OCI-LY7 (cell line): Measurements from ENCODE around the gene CFAP77. TPM values are rescaled to one million over a fixed set of nuclear protein-coding genes. Genes with fewer than 3 reads are reported as not detected.

Source experiments
- BruUV-seq: library from RNA; stranded (reverse); fragments of 400-500 nt; replicated peaks from 2 replicates; lab custom pipeline; 2021; lab: Mats Ljungman, UMichigan
- CTCF ChIA-PET: fragments of 300-600 bp; sonication (Branson Sonifier 250); formaldehyde crosslinking; loops from one replicate; lab custom pipeline; 2022; ENCODE audit warnings: antibody characterized with exemption; ENCODE audit not compliant: unreplicated experiment; lab: Charles Lee
- POLR2A ChIA-PET: fragments of 300-600 bp; sonication (Branson Sonifier 250); formaldehyde crosslinking; loops from one replicate; lab custom pipeline; 2022; ENCODE audit warnings: antibody characterized with exemption; lab: Charles Lee
- DNase-seq: peaks from one replicate; pipeline ENCODE4 v3.0.0-alpha.2; 2015; ENCODE audit warnings: low spot score
- H2AFZ ChIP-seq: fragments of 200-600 bp; sonication (generic), shearing (Covaris generic); 2 replicates; pipeline ENCODE4 v1.6.1; 2014; ENCODE audit warnings: mild to moderate bottlenecking, antibody characterized with exemption, low read length, moderate library complexity
- H3K27ac ChIP-seq: fragments of 200-600 bp; sonication (generic); 2 replicates; pipeline ENCODE4 v1.5.1; 2014; ENCODE audit warnings: mixed run types, low read depth, mild to moderate bottlenecking, moderate library complexity, low read length, inconsistent platforms; ENCODE audit not compliant: poor library complexity, severe bottlenecking
- H3K36me3 ChIP-seq: fragments of 200-600 bp; sonication (generic); 2 replicates; pipeline ENCODE4 v1.6.1; 2014; ENCODE audit warnings: mild to moderate bottlenecking, antibody characterized with exemption, low read length, moderate library complexity, mixed read lengths; ENCODE audit not compliant: insufficient read depth
- H3K4me1 ChIP-seq: fragments of 200-600 bp; sonication (generic); 2 replicates; pipeline ENCODE4 v1.5.1; 2014; ENCODE audit warnings: mild to moderate bottlenecking, low read length; ENCODE audit not compliant: insufficient read depth, poor library complexity, severe bottlenecking
- H3K4me2 ChIP-seq: fragments of 200-600 bp; sonication (generic); 2 replicates; pipeline ENCODE4 v1.6.1; 2014; ENCODE audit warnings: mild to moderate bottlenecking, low read length
- H3K4me3 ChIP-seq: fragments of 200-600 bp; sonication (generic); 2 replicates; pipeline ENCODE4 v1.5.1; 2014; ENCODE audit warnings: mild to moderate bottlenecking, low read depth, low read length; ENCODE audit not compliant: poor library complexity, severe bottlenecking
- H3K79me2 ChIP-seq: fragments of 200-600 bp; sonication (generic); 2 replicates; pipeline ENCODE4 v1.6.1; 2016; ENCODE audit warnings: low read depth, mild to moderate bottlenecking, low read length, moderate library complexity, mixed read lengths; ENCODE audit not compliant: insufficient read depth
- H3K9me2 ChIP-seq: fragments of 200-600 bp; sonication (generic); 2 replicates; pipeline ENCODE4 v1.6.1; 2016; ENCODE audit warnings: mild to moderate bottlenecking, low read length, mixed read lengths; ENCODE audit not compliant: insufficient read depth
- H3K9me3 ChIP-seq: fragments of 200-600 bp; sonication (generic); 2 replicates; pipeline ENCODE4 v1.6.1; 2014; ENCODE audit warnings: mild to moderate bottlenecking, mixed run types, low read length, mixed read lengths
- H4K20me1 ChIP-seq: fragments of 200-600 bp; sonication (generic); 2 replicates; pipeline ENCODE4 v1.6.1; 2014; ENCODE audit warnings: mild to moderate bottlenecking, antibody characterized with exemption, low read length, moderate library complexity, mixed read lengths; ENCODE audit not compliant: insufficient read depth
- EZH2phosphoT487 ChIP-seq: fragments of 200-600 bp; sonication (generic); IDR thresholded peaks from 2 replicates; pipeline ENCODE4 v1.6.1; 2018; ENCODE audit warnings: low read depth, borderline replicate concordance, mild to moderate bottlenecking, mixed run types, antibody characterized with exemption, low read length, moderate library complexity, mixed read lengths
- intact Hi-C: fragments of 100-400 bp; cut with micrococcal nuclease; formaldehyde crosslinking; loops from one replicate; pipeline ENCODE4 v1.10.0; 2022; ENCODE audit not compliant: unreplicated experiment
- total RNA-seq, 2 experiments: library from RNA; depleted of rRNA in 1 of 2; stranded (reverse); fragments of >200 nt in 1 of 2; shearing (Covaris generic) in 1 of 2; gene quantifications; 2 replicates each; pipeline ENCODE4 v1.2.3, GENCODE V29; 2014 to 2022
- TF ChIP-seq, protein P1 (sequence below): fragments of 200-600 bp; sonication (generic); conservative IDR thresholded peaks from 2 replicates; pipeline ENCODE4 v1.5.1; 2014; ENCODE audit warnings: mild to moderate bottlenecking, antibody characterized with exemption, low read length, moderate library complexity, mixed read lengths

Gene CFAP77
- total RNA-seq, 2 experiments from 2014 or later, result not detected

- H3K27ac ChIP-seq, result no peak overlapping the region
- H3K79me2 ChIP-seq, result peaks cover under 1% of the 10 kb centered on the region; the same call in 1 of the 2 replicates
- H2AFZ ChIP-seq, result peak overlapping the region; percentile 52; the same call in 1 of the 2 replicates
- peak overlapping the region; percentile 63 for H3K4me3 ChIP-seq
- intact Hi-C loops, result loop anchor here (1.0 kb wide), 3 partner anchors 96 to 389 kb away; no protein-coding TSS in a partner anchor
- CTCF ChIA-PET, result no interaction called here
- POLR2A ChIA-PET, result no interaction called here
- no TSS peak for BruUV-seq
- H3K36me3 ChIP-seq, result no peaks in the 10 kb centered on the region
- peaks cover 35% of the 10 kb centered on the region for H3K4me1 ChIP-seq
- H4K20me1 ChIP-seq, result 0 out of 2 replicates have a peak, but pooled peaks cover under 1% of the 10 kb centered on the region
- H3K9me3 ChIP-seq, result no peaks in the 10 kb centered on the region
- peak; percentile 85 for DNase-seq
- peak overlapping the region; percentile 76 for H3K4me2 ChIP-seq
- H3K9me2 ChIP-seq, result no peaks in the 10 kb centered on the region
- TF ChIP-seq, protein P1, sequence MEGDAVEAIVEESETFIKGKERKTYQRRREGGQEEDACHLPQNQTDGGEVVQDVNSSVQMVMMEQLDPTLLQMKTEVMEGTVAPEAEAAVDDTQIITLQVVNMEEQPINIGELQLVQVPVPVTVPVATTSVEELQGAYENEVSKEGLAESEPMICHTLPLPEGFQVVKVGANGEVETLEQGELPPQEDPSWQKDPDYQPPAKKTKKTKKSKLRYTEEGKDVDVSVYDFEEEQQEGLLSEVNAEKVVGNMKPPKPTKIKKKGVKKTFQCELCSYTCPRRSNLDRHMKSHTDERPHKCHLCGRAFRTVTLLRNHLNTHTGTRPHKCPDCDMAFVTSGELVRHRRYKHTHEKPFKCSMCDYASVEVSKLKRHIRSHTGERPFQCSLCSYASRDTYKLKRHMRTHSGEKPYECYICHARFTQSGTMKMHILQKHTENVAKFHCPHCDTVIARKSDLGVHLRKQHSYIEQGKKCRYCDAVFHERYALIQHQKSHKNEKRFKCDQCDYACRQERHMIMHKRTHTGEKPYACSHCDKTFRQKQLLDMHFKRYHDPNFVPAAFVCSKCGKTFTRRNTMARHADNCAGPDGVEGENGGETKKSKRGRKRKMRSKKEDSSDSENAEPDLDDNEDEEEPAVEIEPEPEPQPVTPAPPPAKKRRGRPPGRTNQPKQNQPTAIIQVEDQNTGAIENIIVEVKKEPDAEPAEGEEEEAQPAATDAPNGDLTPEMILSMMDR, result peak; percentile 94
- no peak for TF ChIP-seq EZH2phosphoT487
These were observed 1.1 kb downstream of the CFAP77 start for GRCh38 chr9:132411091-132411508.

DNA sequence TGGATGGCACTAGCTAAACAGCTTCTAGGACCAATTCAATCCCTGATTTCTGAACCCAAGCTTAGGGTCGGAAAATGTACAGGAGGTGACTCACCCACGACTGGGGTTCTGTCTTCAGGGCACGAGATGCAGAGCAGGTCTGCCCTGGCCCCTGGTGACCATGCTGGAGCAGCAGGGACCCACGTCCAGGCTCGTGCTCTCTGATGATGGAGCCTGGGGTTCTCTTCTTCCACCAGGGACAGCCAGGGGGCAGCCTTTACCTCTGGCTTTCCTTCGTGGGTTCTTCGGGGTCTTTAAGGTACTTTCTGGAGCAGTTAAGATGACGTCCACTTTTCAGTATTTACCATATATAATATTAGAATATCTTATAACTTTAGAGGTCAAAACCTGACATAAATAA, 2.1 kb downstream of the CFAP77 start:
- peaks cover 31% of the 10 kb centered on the region for H3K4me1 ChIP-seq
- BruUV-seq, result no TSS peak
- H3K27ac ChIP-seq, result no peak overlapping the region
- ChIA-PET CTCF (interaction anchor here (0.5 to 1.0 kb wide), 2 partner anchors 105 to 156 kb away, joined by 3 to 4 read pairs; no protein-coding TSS in a partner anchor), POLR2A (interaction anchor here (0.5 to 0.6 kb wide), 2 partner anchors 26 to 376 kb away, joined by 3 to 10 read pairs; no protein-coding TSS in a partner anchor)
- peak; percentile 27 for DNase-seq
- no peaks in the 10 kb centered on the region for H3K36me3 ChIP-seq
- no peaks in the 10 kb centered on the region for H3K9me3 ChIP-seq
- no peak overlapping the region for H3K4me3 ChIP-seq
- H2AFZ ChIP-seq, result no peak overlapping the region
- H3K4me2 ChIP-seq, result no peak overlapping the region; the same call in 1 of the 2 replicates
- TF ChIP-seq EZH2phosphoT487, result no peak
- TF ChIP-seq, protein P1, result peak; percentile 78
- H3K79me2 ChIP-seq, result no peaks in the 10 kb centered on the region
- H4K20me1 ChIP-seq, result no peaks in the 10 kb centered on the region
- intact Hi-C loops, result no loop called here
- no peaks in the 10 kb centered on the region for H3K9me2 ChIP-seq

DNA sequence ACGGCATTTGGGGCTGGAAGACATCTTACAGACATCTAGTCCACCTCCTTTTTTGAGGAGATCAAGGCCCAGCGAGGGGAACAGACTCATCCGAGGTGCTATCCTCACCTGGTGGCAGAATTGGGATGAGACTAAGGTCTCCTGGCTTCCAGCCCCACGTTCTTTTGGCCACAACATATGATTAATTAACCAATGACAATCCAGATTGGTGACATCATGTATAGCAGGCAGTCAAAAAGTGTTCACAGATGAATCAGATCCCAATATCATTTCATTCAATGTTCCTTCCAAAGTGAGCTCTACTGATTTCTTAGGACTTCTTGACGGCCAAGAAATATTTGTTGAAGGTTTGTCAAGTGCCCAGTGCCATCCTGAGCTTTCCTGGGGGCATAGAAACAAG, 3.9 kb downstream of the CFAP77 start:
- BruUV-seq, result no TSS peak
- H3K4me1 ChIP-seq, result peaks cover 23% of the 10 kb centered on the region
- no peak overlapping the region for H3K4me3 ChIP-seq
- no peaks in the 10 kb centered on the region for H3K79me2 ChIP-seq
- intact Hi-C loops, result no loop called here
- H2AFZ ChIP-seq, result no peak overlapping the region
- no peak overlapping the region for H3K4me2 ChIP-seq
- no peak for TF ChIP-seq EZH2phosphoT487
- TF ChIP-seq, protein P1, result no peak
- CTCF ChIA-PET, result no interaction called here
- no peaks in the 10 kb centered on the region for H3K9me2 ChIP-seq
- no peaks in the 10 kb centered on the region for H4K20me1 ChIP-seq
- no peak for DNase-seq
- no peaks in the 10 kb centered on the region for H3K36me3 ChIP-seq
- POLR2A ChIA-PET, result interaction anchor here (0.6 to 1.0 kb wide), 2 partner anchors 30 to 1310 kb away, joined by 5 read pairs; no protein-coding TSS in a partner anchor
- no peaks in the 10 kb centered on the region for H3K9me3 ChIP-seq
- no peak overlapping the region for H3K27ac ChIP-seq
